Muscle layer of colon (tissue), 2 donors: Measurements from ENCODE around the gene SLAMF7.

Source experiments
- H3K27ac ChIP-seq: one replicate; pipeline ENCODE4 v1.7.0; 2013; ENCODE audit warnings: low read depth, mild to moderate bottlenecking, low read length, moderate library complexity
- H3K27me3 ChIP-seq, 2 donors: one replicate each; pipeline ENCODE4 v1.7.0; 2013; ENCODE audit warnings: low read length in 2 of 2, mild to moderate bottlenecking in 2 of 2; ENCODE audit not compliant: insufficient read depth in 2 of 2, control insufficient read depth in 1 of 2
- H3K36me3 ChIP-seq: one replicate; pipeline ENCODE4 v1.7.0; 2013; ENCODE audit warnings: mild to moderate bottlenecking, low read length; ENCODE audit not compliant: insufficient read depth
- H3K4me1 ChIP-seq: one replicate; pipeline ENCODE4 v1.7.0; 2013; ENCODE audit warnings: mild to moderate bottlenecking, low read length; ENCODE audit not compliant: insufficient read depth
- H3K4me3 ChIP-seq, 2 donors: one replicate each; pipeline ENCODE4 v1.7.0; 2013; ENCODE audit warnings: low read length in 2 of 2, low read depth in 1 of 2, mild to moderate bottlenecking in 1 of 2, moderate library complexity in 1 of 2
- H3K9ac ChIP-seq: one replicate; pipeline ENCODE4 v1.7.0; 2013; ENCODE audit warnings: low read length
- H3K9me3 ChIP-seq: one replicate; pipeline ENCODE4 v1.7.0; 2013; ENCODE audit warnings: mild to moderate bottlenecking, low read length
- donor health status: abdominal sarcoma.
- donor health status: Adenocarcinoma of cecum.

SLAMF7 gene

DNA sequence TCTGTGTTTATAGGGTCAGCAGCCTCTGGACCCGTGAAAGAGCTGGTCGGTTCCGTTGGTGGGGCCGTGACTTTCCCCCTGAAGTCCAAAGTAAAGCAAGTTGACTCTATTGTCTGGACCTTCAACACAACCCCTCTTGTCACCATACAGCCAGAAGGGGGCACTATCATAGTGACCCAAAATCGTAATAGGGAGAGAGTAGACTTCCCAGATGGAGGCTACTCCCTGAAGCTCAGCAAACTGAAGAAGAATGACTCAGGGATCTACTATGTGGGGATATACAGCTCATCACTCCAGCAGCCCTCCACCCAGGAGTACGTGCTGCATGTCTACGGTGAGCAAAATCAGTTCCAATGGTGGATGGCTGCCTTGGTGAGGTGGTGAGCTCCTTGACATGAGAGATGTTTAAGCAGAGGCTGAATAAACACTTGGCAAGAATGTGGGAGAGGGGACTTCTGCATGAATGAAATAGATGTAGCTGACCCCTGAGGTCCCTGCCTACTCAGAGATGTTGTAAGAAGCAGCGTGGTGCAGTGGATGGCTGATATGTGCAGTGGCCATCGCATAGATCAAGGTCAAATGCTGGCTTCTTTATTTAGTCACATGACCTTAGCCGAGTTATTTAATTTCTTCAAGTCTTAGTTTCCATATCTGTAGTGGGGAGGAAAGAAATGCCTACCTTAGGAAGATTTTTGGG, 9.3 kb downstream of the SLAMF7 start:
- Histone ChIP-seq H3K27ac (no peak overlapping the region), H3K4me3 (no peak overlapping the region), H3K9me3 (no peaks in the 10 kb centered on the region), H3K4me1 (no peaks in the 10 kb centered on the region), H3K36me3 (no peaks in the 10 kb centered on the region), H3K27me3 (no peaks in the 10 kb centered on the region), H3K9ac (no peak overlapping the region)

- H3K9ac ChIP-seq: no peak overlapping the region
- no peaks in the 10 kb centered on the region for H3K9me3 ChIP-seq
- no peak overlapping the region for H3K27ac ChIP-seq
- no peaks in the 10 kb centered on the region for H3K27me3 ChIP-seq
- H3K4me1 ChIP-seq: no peaks in the 10 kb centered on the region
- H3K36me3 ChIP-seq: no peaks in the 10 kb centered on the region
- H3K4me3 ChIP-seq: no peak overlapping the region
Measured at GRCh38 chr1:160748878-160749269, 9.8 kb downstream of the SLAMF7 start.

- H3K9me3 ChIP-seq: no peaks in the 10 kb centered on the region
- H3K36me3 ChIP-seq: no peaks in the 10 kb centered on the region
- H3K4me3 ChIP-seq: no peak overlapping the region
- no peak overlapping the region for H3K9ac ChIP-seq
- no peaks in the 10 kb centered on the region for H3K27me3 ChIP-seq
- no peak overlapping the region for H3K27ac ChIP-seq
- H3K4me1 ChIP-seq: no peaks in the 10 kb centered on the region
Measured at GRCh38 chr1:160750608-160751007, 11.6 kb downstream of the SLAMF7 start.

DNA sequence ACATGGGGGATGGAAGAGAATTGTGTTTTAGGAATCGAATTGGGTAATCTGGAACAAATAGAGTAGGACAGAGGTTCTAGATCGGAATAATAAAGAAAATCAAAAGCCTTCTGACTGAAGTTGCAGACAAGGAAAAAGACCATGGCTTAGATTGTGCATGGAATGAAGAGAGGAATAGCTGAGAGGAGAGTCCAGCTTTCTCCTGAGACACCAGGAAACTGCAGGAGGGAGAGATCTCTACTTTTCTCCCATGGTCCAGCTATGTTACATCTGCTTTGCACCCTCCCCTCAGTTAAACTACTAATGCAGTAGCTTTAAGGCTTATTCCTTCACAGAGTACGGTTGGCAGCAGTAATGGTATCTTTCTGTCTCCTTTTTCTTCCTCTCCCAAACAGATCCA, 13.4 kb downstream of the SLAMF7 start:
- Histone ChIP-seq H3K27ac (no peak overlapping the region), H3K4me3 (no peak overlapping the region), H3K9me3 (no peaks in the 10 kb centered on the region), H3K27me3 (no peaks in the 10 kb centered on the region), H3K36me3 (no peaks in the 10 kb centered on the region), H3K4me1 (no peaks in the 10 kb centered on the region), H3K9ac (no peak overlapping the region)

DNA sequence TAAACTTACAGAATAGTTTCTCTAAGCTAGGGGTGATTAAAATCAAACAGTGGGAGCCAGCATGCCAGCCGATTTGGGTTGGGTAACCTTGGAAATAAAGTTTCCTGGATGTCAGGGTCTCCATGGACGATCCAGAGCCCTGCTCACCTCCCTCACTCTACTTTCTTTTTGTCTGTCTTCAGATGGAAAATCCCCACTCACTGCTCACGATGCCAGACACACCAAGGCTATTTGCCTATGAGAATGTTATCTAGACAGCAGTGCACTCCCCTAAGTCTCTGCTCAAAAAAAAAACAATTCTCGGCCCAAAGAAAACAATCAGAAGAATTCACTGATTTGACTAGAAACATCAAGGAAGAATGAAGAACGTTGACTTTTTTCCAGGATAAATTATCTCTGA, 13.9 kb downstream of the SLAMF7 start:
- Histone ChIP-seq H3K9me3 (no peaks in the 10 kb centered on the region), H3K9ac (no peak overlapping the region), H3K4me3 (no peak overlapping the region), H3K27ac (no peak overlapping the region), H3K27me3 (no peaks in the 10 kb centered on the region), H3K36me3 (no peaks in the 10 kb centered on the region), H3K4me1 (no peaks in the 10 kb centered on the region)

- Histone ChIP-seq H3K9me3 (no peaks in the 10 kb centered on the region), H3K27me3 (no peaks in the 10 kb centered on the region), H3K27ac (no peak overlapping the region), H3K4me3 (no peak overlapping the region), H3K9ac (no peak overlapping the region), H3K4me1 (no peaks in the 10 kb centered on the region), H3K36me3 (no peaks in the 10 kb centered on the region)
Measured at GRCh38 chr1:160753594-160753993, 14.5 kb downstream of the SLAMF7 start.

DNA sequence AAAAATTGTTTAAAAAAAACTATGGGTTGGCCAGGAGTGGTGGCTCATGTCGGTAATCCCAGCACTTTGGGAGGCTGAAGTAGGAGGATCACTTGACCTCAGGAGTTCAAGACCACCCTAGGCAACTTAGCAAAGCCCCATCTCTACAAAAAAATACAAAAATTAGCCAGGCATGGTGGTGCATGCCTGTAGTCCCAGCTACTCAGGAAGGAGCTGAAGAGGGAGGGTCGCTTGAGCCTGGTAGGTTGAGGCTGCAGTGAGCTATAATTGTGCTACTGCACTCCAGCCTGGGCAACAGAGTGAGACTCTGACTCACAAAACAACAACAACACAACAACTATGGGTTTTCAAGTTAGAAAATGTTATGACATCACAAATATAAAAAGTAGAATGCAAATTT, 16.4 kb downstream of the SLAMF7 start:
- H3K9me3 ChIP-seq: no peaks in the 10 kb centered on the region
- no peaks in the 10 kb centered on the region for H3K27me3 ChIP-seq
- H3K9ac ChIP-seq: no peak overlapping the region
- H3K27ac ChIP-seq: no peak overlapping the region
- no peak overlapping the region for H3K4me3 ChIP-seq
- no peaks in the 10 kb centered on the region for H3K4me1 ChIP-seq
- H3K36me3 ChIP-seq: no peaks in the 10 kb centered on the region

- H3K4me1 ChIP-seq: no peaks in the 10 kb centered on the region
- H3K36me3 ChIP-seq: no peaks in the 10 kb centered on the region
- no peak overlapping the region for H3K4me3 ChIP-seq
- H3K27me3 ChIP-seq: no peaks in the 10 kb centered on the region
- no peak overlapping the region for H3K27ac ChIP-seq
- H3K9ac ChIP-seq: no peak overlapping the region
- no peaks in the 10 kb centered on the region for H3K9me3 ChIP-seq
Measured at GRCh38 chr1:160755911-160756848, 17.1 kb downstream of the SLAMF7 start.

DNA sequence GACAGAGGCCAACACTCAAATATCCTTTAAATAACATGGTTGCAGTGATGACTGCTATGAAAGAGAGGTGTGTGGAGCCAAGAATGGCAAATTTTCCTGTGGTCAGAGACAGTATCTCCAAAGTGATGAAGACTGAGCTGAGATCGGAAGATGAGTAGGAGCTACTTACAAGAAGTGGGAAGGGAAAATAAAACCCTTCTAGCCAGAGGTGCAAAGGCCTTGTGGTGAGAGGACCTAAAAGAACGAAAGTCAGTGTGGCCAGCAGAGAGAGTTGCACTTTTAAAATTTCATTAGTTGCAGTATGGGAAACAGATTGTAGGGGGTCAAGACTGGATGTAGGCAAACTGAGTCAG, 17.8 kb downstream of the SLAMF7 start:
- H3K9ac ChIP-seq: no peak overlapping the region
- H3K9me3 ChIP-seq: no peaks in the 10 kb centered on the region
- H3K36me3 ChIP-seq: no peaks in the 10 kb centered on the region
- H3K27me3 ChIP-seq: no peaks in the 10 kb centered on the region
- H3K4me1 ChIP-seq: no peaks in the 10 kb centered on the region
- H3K4me3 ChIP-seq: no peak overlapping the region
- H3K27ac ChIP-seq: no peak overlapping the region

- Histone ChIP-seq H3K27me3 (no peaks in the 10 kb centered on the region), H3K4me3 (no peak overlapping the region), H3K9ac (no peak overlapping the region), H3K36me3 (no peaks in the 10 kb centered on the region), H3K9me3 (no peaks in the 10 kb centered on the region), H3K4me1 (no peaks in the 10 kb centered on the region), H3K27ac (no peak overlapping the region)
Measured at GRCh38 chr1:160758521-160758920, 19.5 kb downstream of the SLAMF7 start.

DNA sequence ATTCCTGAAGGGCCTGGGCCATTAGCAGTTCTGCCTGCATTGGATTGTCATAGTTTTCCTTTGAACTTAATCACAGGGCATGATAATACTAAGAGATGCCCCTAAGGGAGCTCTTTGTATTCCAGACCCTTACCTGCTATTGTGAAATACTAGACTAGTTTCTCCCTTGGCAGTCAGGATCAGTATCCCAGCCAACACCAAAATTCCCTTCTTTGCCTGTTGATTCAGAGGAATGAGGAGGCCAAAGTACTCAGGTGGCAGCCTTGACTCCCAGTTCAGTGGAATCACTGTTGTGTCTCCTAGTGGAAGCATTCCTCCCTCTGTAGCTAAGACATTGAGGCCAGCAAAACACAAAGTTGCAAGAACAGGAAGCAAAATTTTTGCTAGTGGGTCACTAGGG, 20.7 kb downstream of the SLAMF7 start:
- H3K9ac ChIP-seq: no peak overlapping the region
- no peaks in the 10 kb centered on the region for H3K9me3 ChIP-seq
- H3K4me1 ChIP-seq: no peaks in the 10 kb centered on the region
- H3K27me3 ChIP-seq: no peaks in the 10 kb centered on the region
- no peaks in the 10 kb centered on the region for H3K36me3 ChIP-seq
- H3K27ac ChIP-seq: no peak overlapping the region
- no peak overlapping the region for H3K4me3 ChIP-seq

DNA sequence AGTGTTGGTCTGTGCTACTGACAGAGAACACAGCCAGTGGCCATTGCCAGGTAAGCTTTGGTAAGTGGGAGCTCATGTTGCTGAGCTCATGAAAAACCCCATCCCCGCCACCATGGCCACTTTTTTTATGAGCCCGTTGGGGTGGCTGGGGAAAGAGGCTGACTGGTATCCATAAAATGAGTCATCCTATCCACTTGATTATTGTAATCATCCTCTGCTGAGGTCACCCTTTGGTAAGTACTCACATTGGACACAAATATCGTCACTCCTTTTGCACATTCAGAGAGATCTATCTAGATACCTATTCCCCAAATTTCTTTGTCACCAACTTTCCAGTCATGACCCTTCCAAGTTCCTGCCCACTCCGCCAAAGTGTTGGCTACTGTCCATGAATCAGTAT, 22.0 kb downstream of the SLAMF7 start:
- Histone ChIP-seq H3K27ac (no peak overlapping the region), H3K9me3 (no peaks in the 10 kb centered on the region), H3K36me3 (no peaks in the 10 kb centered on the region), H3K4me3 (no peak overlapping the region), H3K27me3 (no peaks in the 10 kb centered on the region), H3K4me1 (no peaks in the 10 kb centered on the region), H3K9ac (no peak overlapping the region)
